IPS DF 4.7 (cell line): ENCODE data around the gene ZNF775.
"Not testable (repeated sequence)": the region's sequence is repeated elsewhere in the genome, so short reads cannot be mapped to it uniquely, and the experiment has no call there.

Source experiments
- DNase-seq: peaks from one replicate; pipeline ENCODE4 v3.0.0-alpha.2; 2013; ENCODE audit warnings: low spot score; ENCODE audit errors: extremely low read depth

ZNF775 gene

DNA sequence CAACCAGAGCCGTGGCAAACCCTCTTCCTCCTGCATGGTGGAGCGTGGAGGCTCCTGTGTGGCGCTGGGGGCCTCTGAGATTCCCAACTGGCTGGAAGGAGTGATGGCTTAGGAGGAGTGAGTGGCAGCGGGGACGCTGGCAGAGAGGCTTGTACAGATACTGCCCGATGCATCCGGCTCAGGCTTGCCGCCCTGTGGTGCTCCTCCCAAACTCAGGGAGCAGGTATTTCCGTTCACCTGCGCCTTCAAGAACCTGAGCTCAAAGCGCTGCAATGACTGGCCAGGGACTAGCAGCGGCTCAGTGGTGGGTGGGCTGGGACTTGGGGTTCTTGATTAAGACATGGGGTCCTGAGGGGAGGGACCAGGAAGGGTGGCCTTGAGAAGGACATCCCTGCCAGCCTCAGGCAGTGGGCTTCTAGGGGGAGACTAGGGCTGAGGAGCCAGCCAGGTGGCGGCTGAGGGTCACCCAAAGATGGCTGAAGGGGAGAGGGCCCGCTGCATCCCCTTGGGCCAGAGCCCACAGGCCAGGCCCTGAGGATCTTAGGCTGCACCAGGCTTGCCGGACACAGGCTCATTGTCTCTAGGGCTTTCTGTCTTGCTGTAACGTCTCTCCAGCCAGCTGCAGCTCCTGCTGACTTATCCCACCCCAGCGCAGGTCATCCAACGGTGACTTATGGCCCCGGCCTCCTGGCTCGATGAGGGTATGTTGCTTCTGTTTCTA, 3.2 kb downstream of the ZNF775 start:
- DNase-seq: no peak

DNA sequence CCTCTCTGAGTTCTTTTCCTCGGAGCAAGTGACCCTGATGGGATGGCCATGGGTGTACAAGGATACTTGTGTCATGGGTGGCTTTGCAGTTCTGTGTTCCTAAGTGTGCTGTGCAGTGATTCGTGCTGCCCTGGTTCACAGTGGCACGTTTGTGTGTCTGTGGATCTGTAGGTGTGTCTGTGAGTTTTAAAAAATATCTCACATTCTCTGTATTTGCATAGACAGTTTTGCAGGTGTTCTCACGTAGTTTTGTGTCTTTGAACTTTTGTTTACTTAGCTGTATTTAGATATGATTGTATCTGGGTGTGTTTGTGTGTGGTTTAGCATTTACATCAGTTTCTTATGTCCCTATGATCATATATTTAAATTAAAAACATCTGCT, 3.7 kb downstream of the ZNF775 start:
- DNase-seq: no peak

DNA sequence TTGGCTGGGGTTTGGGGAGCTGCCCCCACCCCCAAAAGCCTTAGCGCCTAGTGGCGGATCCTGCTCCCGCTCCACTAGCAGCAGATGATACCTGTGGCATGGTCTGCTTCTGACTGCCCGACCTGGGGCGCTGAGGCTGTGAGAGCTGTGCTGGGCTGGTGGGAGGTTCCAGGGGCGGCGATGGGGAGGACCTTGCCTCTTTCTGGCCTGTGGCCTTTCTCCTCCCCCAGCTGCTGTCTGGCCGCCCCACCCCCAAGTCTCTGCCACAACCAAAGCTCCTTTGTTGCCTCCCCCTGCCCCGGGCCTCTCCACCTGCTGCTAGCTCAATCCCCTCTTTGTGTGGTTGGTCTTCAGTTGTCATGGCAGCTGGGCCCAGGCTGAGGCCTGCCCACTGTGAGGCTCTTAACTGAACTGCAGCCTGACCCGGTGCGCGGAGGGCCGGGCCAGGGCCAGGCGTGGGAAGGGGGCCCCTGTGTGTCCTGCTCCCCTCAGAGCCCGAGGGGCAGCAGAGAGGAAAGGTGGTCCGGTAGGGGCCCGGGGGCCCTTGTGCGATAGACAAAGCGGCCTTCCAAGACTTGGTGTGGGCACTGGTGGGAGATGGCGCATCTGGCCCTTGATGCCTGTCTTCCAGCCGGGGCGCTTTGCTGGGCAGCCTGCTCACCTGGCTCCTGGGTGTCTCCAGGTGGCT, 4.7 kb downstream of the ZNF775 start:
- no peak for DNase-seq

DNA sequence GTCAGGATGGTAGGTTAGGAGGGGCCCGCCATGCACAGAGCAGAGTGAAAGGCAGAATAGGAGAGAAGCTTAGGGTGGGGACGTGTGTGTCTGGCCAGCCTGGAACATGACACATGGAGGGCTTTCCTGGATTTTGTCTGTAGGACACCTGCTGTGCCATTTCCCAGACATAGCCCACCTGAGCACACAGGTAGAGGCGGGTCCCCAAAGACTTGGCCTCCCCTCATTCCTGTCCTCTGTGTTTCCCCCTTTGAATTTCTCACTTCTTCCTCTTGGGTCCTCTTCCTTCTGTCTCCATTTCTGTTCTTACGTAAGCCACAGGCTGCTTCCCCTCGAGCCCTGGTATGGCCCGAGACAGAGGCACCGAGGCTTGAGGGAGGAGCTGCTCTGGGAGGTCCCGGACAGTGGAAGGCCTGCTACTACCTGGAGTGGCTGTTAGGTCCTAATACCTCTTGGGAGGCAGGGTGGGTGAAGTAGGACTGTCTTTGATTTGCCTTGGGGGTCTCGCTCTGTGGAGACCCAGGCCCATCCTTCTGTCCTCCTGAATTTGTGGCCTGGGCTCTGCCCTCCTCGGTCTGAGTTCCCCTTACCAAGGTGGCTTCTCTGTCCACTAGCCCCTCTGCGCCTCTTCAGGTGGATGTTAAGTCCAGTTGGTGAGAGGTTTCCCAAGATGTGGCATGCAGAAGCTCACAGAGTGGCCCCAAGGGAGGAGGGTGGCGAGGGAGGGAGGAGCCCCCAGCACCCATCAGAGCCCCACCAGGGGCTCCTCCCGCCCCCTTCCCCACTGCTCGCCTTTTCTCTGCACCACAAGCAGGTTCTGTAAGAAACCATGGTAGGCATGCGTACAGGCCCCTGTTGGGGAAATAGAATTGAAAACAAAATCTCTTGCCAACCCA, 5.5 kb downstream of the ZNF775 start:
- DNase-seq: no peak

DNA sequence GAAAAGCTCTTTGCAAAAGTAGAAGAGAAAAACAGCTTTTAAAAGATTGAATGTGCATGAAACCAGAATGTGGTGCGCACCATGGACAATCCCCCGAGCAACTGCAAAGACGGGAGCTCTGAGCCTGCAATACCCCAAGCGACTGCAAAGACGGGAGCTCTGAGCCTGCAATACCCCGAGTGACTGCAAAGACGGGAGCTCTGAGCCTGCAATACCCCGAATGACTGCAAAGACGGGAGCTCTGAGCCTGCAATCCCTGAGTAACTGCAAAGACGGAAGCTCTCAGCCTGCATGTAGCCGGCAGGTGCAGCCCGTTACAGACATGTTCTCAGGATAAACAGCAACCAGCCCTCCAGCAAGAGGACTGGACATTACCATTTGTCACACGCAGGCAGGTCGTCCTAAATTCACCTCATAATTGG, 6.2 kb downstream of the ZNF775 start:
- no peak for DNase-seq

DNA sequence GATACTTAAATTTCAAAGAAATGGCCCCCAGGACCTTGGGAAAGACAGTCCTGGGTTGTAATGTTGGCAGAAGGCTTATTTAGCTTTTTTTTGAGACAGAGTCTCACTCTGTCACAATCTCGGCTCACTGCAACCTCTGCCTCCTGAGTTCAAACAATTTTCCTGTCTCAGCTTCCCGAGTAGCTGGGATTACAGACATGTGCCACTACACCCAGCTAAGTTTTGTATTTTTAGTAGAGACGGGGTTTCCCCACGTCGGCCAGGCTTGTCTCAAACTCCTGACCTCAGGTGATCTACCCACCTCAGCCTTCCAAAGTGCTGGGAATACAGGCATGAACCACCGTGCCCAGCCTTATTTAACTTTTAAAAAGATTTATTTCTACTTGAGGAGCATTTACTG, 6.8 kb downstream of the ZNF775 start:
- DNase-seq: not testable (repeated sequence)

DNA sequence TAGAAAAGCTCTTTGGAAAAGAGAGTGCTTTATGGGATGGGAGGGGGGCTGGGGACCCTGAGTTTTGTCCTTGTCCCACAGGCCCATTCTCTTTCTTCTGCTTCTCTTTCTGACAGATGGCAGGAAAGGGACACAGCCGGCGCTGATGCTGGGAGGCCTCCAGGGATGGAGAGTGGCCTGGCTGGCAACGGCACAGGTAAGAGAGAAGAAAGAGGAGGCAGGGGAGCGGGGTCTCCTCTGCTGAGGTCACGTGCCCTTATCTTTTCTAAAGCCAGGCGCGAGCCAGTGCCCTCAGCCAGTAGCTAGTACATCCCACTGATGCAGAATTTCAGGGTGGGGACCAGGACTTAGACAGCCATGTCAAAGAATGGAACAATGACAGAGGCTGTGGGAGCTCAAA, 9.2 kb downstream of the ZNF775 start:
- no peak for DNase-seq

DNA sequence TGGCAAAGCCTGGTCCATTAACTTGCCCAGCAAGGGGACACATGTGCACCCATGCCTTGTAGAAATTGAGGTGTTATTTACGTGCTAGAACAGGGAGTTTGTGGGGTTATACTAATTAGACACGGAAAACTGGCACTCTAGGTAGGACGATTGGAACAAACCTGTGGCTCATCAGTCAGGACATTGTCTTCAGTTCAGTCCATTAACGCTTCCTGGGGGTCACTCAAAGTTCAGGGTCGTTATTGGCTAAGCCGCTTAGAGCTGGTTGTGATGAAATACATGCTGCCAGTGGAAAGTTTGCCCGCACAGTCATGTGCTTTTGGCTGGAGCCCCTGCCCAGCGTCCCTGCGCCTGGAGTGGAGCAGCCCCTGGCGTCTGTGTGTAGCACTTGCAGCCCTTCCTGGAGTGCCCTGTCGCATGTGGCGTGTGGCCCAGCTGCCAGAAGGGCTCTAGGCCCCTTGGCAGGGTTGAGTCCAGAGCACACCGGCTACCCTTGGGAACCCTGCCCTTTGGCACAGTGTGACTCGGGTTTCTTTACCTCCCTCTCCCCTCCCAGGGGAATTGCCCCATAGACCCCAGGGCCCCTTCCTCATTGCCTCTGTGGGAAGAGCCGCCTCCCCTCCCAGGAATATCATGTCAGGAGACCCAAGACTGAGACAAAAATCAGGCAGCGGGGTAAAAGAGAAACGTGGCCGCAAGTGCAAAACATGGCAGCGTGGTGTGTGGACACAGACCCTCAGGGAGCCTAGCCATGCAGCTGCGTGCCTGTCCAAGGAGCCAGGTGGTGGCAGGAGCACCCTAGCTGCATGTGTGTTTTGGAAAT, 9.8 kb downstream of the ZNF775 start:
- DNase-seq: no peak

DNA sequence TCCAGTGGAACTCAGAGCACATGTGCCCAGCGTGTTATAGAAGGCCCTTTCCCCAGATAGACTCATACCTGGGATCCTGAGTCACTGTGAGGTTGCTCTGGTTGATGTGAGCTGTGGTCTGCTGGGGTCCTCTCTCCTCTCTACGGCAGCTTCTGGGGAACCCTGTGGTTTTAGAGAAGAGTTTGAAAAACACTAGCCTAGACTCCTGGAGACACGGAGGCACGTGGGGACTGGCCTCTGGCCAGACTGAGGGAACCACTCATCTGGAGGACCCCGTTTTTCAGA, 10.3 kb downstream of the ZNF775 start:
- DNase-seq: no peak

DNA sequence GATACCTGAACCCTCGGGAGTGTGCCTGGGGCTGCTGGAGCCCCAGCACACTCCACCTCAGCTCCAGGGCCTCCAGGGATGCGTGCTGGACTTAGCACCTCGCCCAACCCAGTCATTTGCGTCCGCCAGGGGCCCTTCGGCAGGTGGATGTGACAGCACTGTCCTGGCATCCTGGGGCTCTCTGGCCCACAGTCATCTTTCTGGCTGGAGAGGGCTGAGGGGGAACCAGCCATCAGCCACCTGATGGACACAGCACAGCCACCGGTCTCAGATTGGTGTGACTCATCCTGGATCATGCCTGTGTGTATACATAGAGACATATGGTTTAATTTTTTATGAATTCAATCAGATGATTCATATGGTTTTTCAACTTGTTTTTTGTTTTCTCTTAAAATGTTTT, 11.1 kb downstream of the ZNF775 start:
- DNase-seq: no peak

DNA sequence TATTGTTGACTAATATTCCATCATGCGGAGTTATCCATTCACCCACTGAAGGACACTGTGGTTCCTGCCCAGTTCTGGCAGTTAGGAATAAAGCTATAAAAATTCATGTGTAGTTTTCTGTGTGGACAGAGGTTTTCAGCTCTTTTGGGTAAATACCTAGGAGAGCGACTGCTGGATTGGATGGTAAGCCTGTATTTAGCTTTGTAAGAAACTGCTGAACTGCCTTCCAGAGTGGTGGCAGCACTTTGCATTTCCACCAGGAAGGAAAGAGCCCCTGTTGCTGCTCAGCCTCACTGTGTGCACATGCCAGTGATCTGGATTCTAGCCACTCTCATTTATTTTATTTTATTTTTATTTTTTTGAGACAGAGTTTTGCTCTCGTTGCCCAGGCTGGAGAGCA, 14.2 kb downstream of the ZNF775 start:
- DNase-seq: no peak

DNA sequence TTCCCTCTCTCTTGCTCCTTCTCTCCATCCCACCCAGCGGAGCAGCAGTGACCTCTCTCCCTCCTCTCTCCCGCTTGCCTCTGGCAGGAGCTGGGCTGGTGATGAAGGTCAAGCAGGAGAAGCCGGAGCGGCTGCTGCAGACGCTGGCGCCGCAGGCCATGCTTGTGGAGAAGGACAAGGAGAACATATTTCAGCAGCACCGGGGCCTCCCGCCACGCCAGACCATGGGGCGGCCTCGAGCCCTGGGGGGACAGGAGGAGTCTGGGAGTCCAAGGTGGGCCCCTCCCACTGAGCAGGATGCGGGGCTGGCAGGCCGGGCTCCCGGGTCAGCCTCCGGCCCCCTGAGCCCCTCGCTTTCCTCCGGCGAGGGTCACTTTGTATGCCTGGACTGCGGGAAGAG, 17.3 kb downstream of the ZNF775 start:
- DNase-seq: no peak

DNA sequence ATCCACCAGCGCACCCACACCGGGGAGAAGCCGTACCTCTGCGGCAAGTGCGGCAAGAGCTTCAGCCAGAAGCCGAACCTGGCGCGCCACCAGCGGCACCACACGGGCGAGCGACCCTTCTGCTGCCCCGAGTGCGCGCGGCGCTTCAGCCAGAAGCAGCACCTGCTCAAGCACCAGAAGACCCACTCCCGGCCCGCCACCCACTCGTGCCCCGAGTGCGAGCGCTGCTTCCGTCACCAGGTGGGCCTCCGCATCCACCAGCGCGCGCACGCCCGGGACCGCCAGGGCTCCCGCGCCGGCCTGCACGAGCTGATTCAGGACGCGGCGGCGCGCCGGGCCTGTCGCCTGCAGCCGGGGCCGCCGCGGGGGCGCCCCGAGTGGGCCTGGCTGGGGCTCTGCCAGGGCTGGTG, 17.7 kb downstream of the ZNF775 start:
- no peak for DNase-seq

DNA sequence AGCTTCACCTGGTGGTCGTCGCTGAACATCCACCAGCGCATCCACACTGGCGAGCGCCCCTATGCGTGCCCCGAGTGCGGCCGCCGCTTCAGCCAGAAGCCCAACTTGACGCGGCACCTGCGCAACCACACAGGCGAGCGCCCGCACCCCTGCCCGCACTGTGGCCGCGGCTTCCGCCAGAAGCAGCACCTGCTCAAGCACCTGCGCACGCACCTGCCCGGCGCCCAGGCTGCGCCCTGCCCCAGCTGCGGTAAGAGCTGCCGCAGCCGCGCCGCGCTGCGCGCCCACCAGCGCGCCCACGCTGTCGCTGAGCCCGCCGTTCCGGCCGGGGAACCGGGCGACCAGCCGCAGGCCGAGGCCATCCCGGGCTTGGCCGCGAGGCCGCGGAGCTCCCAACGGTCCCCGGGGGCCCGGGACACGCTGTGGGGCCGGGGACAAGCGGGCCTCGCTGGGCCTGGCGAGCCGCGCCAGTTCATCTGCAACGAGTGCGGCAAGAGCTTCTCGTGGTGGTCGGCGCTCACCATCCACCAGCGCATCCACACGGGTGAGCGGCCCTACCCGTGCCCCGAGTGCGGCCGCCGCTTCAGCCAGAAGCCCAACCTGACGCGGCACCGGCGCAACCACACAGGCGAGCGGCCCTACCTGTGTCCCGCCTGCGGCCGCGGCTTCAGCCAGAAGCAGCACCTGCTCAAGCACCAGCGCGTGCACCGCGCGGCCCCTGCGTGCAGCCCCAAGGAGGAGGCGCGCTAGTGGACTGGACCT, 18.4 kb downstream of the ZNF775 start:
- DNase-seq: no peak

DNA sequence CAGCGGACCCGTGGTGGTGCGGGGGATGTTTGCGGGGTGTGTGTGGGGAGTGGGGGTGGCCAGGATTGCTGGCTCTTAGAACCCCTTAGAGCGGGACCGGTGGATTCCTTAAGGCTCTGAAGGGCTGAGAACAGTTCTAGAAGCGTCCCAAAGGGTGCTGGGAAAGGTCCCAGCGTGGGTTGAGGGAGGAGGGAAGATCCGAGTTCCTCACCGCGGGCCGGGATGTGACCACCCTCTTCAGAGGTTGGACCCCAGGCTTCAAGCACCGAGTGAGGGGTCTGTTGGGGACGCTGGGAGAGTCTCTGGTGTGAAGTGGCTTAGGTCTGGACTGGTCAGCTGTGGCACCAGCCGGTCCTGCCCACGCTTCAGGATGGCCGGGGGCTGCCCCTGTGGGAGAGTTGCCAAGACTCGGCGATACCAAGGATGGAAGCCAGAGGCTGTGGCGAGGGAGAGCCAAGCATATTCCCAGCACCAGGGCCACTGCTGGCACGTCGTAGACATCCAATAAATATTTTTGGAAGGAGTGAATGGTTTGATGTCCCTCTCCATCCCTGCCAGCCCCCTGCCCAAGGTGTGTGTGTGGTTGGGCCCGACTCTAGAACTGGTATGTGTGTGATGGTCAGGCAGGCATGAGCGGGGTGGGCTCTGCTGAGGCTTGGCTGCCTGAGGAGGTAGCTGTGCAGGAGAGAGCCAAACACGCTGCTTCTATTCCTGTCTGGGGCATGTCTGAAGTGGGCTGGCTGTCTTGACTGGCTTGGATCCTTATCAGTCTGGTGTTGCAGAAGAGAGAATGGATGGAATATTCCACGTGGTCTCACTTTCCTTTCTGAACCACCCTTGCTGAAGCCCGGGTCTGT, 19.2 kb downstream of the ZNF775 start:
- no peak for DNase-seq

DNA sequence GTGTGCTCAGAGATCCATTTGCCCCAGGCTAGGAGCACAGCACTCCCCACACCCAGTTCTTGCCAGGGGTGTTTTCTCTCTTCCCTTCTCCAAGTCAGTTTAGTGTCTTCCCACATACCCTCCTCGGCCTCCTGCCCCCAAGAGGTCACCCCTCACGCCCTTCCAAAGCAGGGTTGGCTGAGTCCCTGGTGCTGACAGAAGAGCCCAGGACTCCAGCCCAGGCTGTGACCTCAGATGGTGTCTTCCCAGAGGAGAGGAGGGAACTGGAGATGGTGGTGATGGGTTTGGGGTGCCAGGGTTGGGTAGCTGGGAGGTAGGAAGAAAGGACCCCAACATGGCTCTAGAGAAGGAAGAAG, 19.8 kb downstream of the ZNF775 start:
- DNase-seq: no peak

DNA sequence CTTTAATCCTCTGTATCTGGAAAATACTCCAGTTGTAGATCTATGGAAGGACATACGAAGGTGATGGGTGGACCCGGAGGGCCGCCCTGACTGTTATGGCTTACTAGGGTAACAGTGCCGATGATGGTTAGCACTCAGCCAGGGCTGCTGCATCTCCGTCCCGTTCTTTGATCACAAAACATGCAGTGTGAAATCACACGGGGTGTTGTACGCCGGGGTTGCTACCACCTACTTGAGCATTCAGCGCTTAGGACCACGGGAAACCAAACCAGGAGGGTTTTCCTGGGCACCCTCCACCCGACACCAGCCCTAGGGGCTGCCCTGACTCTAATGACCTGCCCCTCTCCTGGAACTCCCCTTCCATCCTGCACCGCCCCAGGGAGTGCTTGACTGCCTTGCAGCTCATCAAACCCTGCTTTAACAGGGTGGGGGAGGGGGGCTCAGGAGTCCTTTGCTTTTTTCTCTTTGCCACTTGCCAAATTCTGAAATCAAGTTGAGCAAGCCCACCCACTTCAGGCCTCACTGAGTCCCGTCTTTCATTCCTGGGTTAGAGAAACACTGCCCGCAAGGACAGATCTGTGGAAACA, 20.4 kb downstream of the ZNF775 start:
- no peak for DNase-seq

DNA sequence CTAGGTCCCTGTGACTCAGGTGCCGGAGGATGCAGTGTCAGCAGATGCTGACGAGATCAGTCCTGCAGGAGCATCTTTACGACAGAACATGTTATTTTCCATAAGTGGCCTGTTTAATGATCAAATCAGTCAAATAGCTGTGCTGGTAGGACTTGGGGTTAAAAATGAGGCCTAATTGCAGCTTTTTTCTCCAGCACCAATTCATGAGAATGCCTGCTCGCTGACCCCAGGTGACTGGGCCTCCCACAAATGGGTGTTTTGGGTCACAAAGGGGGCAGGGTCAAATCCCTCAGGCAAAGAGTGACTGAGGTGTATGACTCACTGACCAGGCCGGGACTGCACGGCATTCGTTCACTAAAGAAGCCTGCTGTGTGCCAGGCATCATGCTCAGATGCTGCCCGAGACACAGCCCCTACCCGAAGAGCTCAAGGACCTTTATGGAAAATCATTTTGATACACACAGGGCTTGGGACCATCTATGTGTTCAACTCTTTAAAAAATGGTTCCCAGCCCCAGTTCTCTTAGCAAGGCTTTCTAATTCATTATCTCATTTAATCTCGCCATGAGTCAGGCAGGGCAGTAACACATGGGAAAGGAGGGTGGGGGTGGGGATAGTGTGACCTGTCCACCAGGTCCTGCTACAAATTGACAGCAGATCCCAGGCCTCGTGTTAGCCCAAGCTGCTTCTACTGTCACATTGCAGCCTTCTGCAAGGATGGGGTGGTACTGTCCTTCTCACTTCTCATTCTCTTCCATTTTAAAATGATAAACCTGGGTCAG, 21.1 kb downstream of the ZNF775 start:
- DNase-seq: no peak
